SH-SY5Y (cell line): Measurements from ENCODE around the gene HDHD3.

Experiments used
- GATA2 ChIP-seq: IDR thresholded peaks from 2 replicates; pipeline ENCODE4 v1.6.1; 2011; ENCODE audit warnings: mild to moderate bottlenecking, low read depth, low read length
- GATA3 ChIP-seq: IDR thresholded peaks from 2 replicates; pipeline ENCODE4 v1.6.1; 2011; ENCODE audit warnings: low read depth, mild to moderate bottlenecking, low read length, moderate library complexity

Gene HDHD3

GRCh38 chr9:113376634-113377567 lies at the start of gene HDHD3:
Gene HDHD3 (minus strand): TSS chr9:113376986. CDS start chr9:113374354, 2,632 bp downstream.
- TF ChIP-seq GATA3: no peak
- no peak for TF ChIP-seq GATA2

DNA sequence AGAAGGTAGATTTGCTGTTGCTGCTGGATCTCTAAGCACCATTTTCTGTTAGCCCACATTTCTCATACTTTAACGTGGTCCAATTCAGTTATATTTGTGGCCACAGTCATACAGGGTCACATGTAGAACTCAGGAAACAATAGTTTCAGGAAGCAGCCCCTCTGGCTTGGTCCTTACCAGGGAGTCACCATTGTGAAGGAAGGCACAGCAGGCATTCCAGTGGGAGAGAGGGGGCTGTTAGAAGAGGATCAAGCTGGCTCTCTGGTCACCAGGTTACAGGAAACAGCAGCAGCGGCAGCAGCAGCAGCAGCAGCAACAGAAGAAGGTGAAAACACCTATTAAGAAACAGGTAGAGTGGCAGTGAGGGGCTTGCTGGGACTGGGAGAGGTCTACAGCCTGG lies 48.3 kb upstream of the HDHD3 start:
- no peak for TF ChIP-seq GATA2
- TF ChIP-seq GATA3: no peak

- TF ChIP-seq GATA3: no peak
- no peak for TF ChIP-seq GATA2
These were observed 44.9 kb upstream of the HDHD3 start for GRCh38 chr9:113421726-113422125.

DNA sequence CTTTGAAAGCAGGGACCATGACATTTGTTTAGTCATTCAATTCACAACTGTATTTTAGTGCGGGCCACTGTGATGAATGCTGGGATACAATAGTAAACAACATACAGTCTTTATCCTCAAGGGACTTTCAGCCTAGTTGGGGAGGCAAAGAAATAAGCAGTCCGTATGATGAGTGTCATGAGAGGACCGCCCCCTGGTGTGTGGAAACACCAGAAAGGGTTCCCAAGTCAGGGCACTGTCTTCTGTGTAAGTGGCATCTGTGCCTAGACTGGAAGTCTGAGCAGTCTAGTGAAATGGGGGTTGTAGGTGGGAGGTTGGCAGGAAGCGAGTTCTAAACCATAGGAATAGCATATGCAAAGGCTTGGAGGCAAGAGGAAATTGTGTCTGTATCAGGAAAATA lies 40.6 kb upstream of the HDHD3 start:
- no peak for TF ChIP-seq GATA3

DNA sequence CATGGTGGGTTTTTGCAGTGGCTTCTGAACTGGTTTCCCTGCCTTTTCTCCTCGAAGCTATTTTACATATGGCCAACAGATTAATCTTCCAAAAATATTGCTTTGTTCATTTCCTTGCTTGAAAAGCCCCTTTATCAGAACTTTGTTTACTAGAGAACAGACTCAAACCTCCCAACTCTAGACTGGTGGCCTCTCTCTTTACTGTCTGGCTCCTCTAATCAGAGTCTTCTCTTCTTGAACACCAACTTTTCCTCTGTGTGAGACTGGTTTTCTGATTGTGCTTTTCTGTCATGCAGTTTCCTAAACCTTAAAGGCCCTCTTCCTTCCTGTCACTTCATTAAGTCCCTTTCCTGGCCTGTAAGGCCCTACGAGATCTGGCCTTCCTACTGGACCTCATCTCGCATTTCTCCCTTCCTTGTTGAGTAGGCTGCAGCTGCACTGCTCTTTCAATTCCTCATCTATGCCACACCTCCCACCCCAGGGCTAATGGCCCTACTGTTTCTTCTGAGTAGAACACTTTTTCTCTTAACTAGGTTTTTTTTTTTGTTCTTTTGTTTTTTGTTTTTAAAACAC lies 39.4 kb upstream of the HDHD3 start:
- TF ChIP-seq GATA2: no peak
- TF ChIP-seq GATA3: no peak

DNA sequence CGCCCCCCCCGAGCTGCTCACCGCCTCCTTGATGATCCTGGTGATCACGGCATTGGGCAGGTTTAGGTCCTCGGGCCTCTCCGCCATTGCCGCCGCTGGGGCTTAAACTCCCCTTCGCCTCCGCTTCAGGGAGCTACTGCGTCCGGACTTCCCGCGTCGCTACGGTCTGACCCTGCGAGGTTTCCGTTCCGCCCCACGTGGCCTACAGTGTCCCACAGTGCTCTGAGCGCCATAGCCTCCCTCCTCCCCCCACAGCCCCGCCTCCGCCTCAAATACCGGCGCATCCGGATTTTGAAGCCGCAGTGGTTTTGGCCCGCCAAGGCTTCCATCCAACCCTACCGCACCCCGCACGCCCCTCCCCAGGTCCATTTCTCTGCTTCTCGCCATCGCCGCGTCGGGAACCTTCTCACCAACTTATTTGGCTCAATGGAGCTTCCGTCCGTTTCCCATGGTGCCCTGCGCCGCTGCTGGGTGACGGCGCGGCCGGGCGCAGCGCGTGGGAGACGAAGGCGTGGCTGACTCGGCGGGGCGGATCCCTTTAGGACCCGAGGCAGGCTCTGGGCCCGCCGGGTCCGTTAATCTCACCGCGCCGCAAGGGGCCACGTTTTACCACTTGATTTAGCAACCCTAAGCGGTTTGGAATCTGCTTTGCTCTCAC lies 33.5 kb upstream of the HDHD3 start, which contains the start of the genes C9orf43 and POLE3:
C9orf43 (plus strand) TSS at position 541 of the 658 bp plus-strand sequence. CDS start 2,747 bp downstream, outside the sequence.
POLE3 (minus strand) TSS at position 469 of the 658 bp plus-strand sequence; CDS start at position 87, 382 bp downstream.
- TF ChIP-seq GATA3 (no peak), GATA2 (no peak; the same call in 1 of the 2 replicates)

- TF ChIP-seq GATA3 (no peak), GATA2 (no peak)
These were observed 33.1 kb upstream of the HDHD3 start for GRCh38 chr9:113409883-113410206.

- TF ChIP-seq GATA3: no peak
- TF ChIP-seq GATA2: no peak
These were observed 32.7 kb upstream of the HDHD3 start for GRCh38 chr9:113409481-113409880.

DNA sequence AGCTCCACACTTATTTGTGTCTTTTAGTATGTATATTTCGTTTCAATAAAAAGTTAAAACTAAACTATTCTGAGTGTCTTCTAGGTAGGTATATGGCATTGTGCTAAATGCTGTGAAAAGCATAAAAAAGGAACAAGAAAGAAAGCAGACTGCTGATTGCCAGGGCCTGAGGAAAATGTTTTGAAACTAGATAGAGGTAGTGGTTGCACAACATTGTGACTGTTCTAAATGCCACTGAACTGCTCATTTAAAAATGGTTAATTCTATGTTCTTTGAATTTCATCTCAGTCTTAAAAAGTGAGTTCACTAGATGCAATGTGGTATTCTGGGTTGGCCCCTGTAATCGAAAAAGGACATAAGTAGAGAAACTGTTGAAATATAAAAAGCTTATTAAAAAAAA lies 26.9 kb upstream of the HDHD3 start:
- TF ChIP-seq GATA3 (no peak), GATA2 (no peak)

- TF ChIP-seq GATA3: no peak
- no peak; the same call in 1 of the 2 replicates for TF ChIP-seq GATA2
These were observed 24.4 kb upstream of the HDHD3 start, which contains the start of gene ALAD for GRCh38 chr9:113401027-113401792. Gene ALAD (minus strand): TSS chr9:113401284. CDS start chr9:113393559, 7,725 bp downstream.

- TF ChIP-seq GATA2: no peak
- TF ChIP-seq GATA3: no peak
These were observed 22.9 kb upstream of the HDHD3 start for GRCh38 chr9:113399646-113400200.

GRCh38 chr9:113398796-113399195 lies 22.0 kb upstream of the HDHD3 start:
- TF ChIP-seq GATA3 (no peak), GATA2 (no peak)

DNA sequence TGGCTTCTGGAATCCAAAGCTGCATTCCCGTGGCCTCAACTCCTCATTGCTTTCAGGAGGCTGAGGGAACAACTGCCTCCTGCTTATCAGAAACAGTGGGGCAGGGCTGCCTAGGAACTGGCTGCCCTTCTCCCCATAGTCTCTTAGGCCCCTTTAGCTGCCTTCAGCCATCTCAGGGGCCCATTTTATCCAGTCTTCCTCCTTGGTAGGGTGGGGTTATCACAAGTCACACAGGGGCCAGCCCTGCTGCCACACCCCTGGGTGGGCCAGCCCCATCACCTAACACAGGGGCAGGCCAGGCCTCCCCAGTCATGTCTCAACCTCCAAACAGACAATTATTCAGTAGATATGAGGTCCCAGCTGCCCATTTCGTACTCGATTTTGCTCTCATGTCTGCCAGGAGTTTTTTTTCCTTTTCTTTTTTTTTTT lies 20.4 kb upstream of the HDHD3 start:
- no peak for TF ChIP-seq GATA3
- TF ChIP-seq GATA2: no peak
